GM18502 (cell line): ENCODE data around the gene SLC12A1.
A peak's percentile ranks its signal among the peaks of the same experiment; 100 is the strongest.

Experiments
- ATAC-seq: cut with Tn5 transposase; IDR thresholded peaks from one replicate; pipeline ENCODE4 v1.9.1; 2021; ENCODE audit warnings: mild to moderate bottlenecking; ENCODE audit not compliant: unreplicated experiment, poor library complexity

The SLC12A1 gene

DNA sequence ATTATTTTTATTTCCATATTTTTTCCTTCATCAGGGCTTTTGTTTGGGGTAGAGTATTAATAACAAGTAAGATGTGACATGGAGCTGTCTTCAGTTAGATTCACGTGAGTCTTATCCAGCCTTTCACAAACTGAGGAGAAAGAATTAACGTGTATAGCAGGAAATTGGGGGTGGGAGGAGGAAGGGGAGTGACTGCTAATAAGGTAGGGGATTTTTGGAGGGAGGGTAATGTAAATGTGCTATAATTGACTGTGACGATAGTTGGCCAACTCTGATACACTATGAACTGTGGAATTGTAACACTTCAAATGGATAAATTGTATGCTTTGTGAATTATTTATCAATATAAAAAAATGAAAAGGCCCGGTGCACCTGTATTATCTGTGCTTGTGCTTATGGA, 134.0 kb downstream of the SLC12A1 start:
- ATAC-seq: no peak

GRCh38 chr15:48343865-48344264, 137.8 kb downstream of the SLC12A1 start:
- no peak for ATAC-seq

GRCh38 chr15:48345516-48345915, 139.4 kb downstream of the SLC12A1 start:
- ATAC-seq: no peak

DNA sequence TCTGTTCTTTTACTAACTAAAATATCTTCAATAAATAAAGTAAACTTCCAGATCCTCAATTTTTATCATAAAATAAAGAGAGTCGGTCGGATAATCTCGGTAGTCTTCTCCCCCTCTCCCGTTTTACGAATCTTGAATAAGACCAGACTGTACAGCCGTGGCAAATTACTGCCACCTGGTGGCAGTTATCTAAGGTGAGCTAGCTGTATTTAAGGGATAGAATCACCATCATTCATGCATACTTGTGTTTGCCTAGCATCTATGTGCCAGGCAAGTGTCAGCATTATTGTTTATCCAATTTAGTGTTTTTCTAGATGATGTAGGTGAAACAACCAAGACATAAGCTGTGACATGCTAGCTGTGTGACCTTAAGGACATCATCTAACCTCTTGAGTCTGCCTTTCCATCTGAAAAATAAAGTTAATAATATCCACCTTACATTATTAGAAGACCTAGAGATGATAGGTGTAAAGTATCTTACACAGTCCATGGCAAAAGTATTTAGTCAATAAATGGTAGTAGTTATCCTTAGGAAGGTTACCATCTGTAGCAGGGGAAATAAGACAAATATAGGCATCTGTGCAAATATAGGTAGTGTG, 146.5 kb downstream of the SLC12A1 start:
- ATAC-seq: peak; percentile 90
